Measurements from ENCODE around the gene MAGED2.
"Not testable (repeated sequence)": the region's sequence is repeated elsewhere in the genome, so short reads cannot be mapped to it uniquely, and the experiment has no call there.

Gene MAGED2

GRCh38 chrX:54817220-54817820 is 9.8 kb downstream of the MAGED2 start:
- DNase-seq (ENCODE audit: low read depth in 1 of 2, low spot score in 1 of 2) = no peak

GRCh38 chrX:54818221-54818620 is 10.7 kb downstream of the MAGED2 start:
- DNase-seq (ENCODE audit: low read depth in 1 of 2, low spot score in 1 of 2) = no peak

GRCh38 chrX:54819201-54819600 is 11.7 kb downstream of the MAGED2 start:
- DNase-seq (ENCODE audit: low read depth in 1 of 2, low spot score in 1 of 2) = no peak

- DNase-seq (ENCODE audit: low read depth in 1 of 2, low spot score in 1 of 2) = no peak
Observed at GRCh38 chrX:54820737-54821136, 13.2 kb downstream of the MAGED2 start.

GRCh38 chrX:54821310-54821709 is 13.8 kb downstream of the MAGED2 start:
- no peak for DNase-seq (ENCODE audit: low read depth in 1 of 2, low spot score in 1 of 2)

GRCh38 chrX:54824195-54824594 is 16.6 kb downstream of the MAGED2 start:
- no peak for DNase-seq (ENCODE audit: low read depth in 1 of 2, low spot score in 1 of 2)

GRCh38 chrX:54824722-54825121 is 17.2 kb downstream of the MAGED2 start:
- DNase-seq (ENCODE audit: low read depth in 1 of 2, low spot score in 1 of 2) = no peak

- peak in 1 of 2 donors; percentile 7 for DNase-seq (ENCODE audit: low read depth in 1 of 2, low spot score in 1 of 2)
Observed at GRCh38 chrX:54825716-54826438, 18.3 kb downstream of the MAGED2 start.

GRCh38 chrX:54826598-54826997 is 19.1 kb downstream of the MAGED2 start:
- no peak for DNase-seq (ENCODE audit: low read depth in 1 of 2, low spot score in 1 of 2)

- no peak for DNase-seq (ENCODE audit: low read depth in 1 of 2, low spot score in 1 of 2)
Observed at GRCh38 chrX:54838583-54838982, 31.0 kb downstream of the MAGED2 start.

- not testable (repeated sequence) for DNase-seq (ENCODE audit: low read depth in 1 of 2, low spot score in 1 of 2)
Observed at GRCh38 chrX:54841184-54841874, 33.8 kb downstream of the MAGED2 start.

- DNase-seq (ENCODE audit: low read depth in 1 of 2, low spot score in 1 of 2) = no peak
Observed at GRCh38 chrX:54842607-54843006, 35.1 kb downstream of the MAGED2 start.

- DNase-seq (ENCODE audit: low read depth in 1 of 2, low spot score in 1 of 2) = no peak
Observed at GRCh38 chrX:54843050-54843449, 35.5 kb downstream of the MAGED2 start.

GRCh38 chrX:54847700-54848099 is 40.2 kb downstream of the MAGED2 start:
- DNase-seq (ENCODE audit: low read depth in 1 of 2, low spot score in 1 of 2) = not testable (repeated sequence)

GRCh38 chrX:54865208-54865607 is 57.7 kb downstream of the MAGED2 start:
- DNase-seq (ENCODE audit: low read depth in 1 of 2, low spot score in 1 of 2) = no peak
